Pancreas (tissue), 10 donors: ENCODE results near the gene MNS1. TPM values are rescaled to one million over a fixed set of nuclear protein-coding genes. Genes with fewer than 3 reads are reported as not detected.

Source experiments
- ATAC-seq, 4 donors: fragments of 200-7000 bp; cut with Tn5 transposase; one replicate each; pipeline versions ENCODE4 v1.8.0 to v1.9.1; 2020; ENCODE audit warnings: mild to moderate bottlenecking in 4 of 4, moderate library complexity in 4 of 4
- DNase-seq, 6 donors: peaks; one replicate each; pipeline ENCODE4 v3.0.0-alpha.2; 2020
- FAIRE-seq: peaks from 2 replicates; lab custom pipeline; 2012; peaks lifted over from hg19 to GRCh38; lab: Jason Lieb, UNC
- H3K27ac ChIP-seq, 4 donors: fragments of 200-600 bp; sonication (generic); 1 replicate in 3 of 4; 2 replicates in 1 of 4; pipeline versions ENCODE4 v1.5.0 to v1.8.0; 2020
- H3K27me3 ChIP-seq, 4 donors: fragments of 200-600 bp; one replicate each; pipeline ENCODE4 v1.8.0; 2021
- H3K36me3 ChIP-seq, 3 donors: fragments of 200-600 bp; sonication (generic) in 1 of 3; one replicate each; pipeline versions ENCODE4 v1.5.0 to v1.8.0; 2020 to 2021
- H3K4me1 ChIP-seq, 3 donors: fragments of 200-600 bp; one replicate each; pipeline ENCODE4 v1.8.0; 2021
- H3K4me3 ChIP-seq, 4 donors: fragments of 200-600 bp; sonication (generic) in 2 of 4; one replicate each; pipeline versions ENCODE4 v1.5.0 to v1.8.0; 2020 to 2021
- H3K9me3 ChIP-seq, 4 donors: fragments of 200-600 bp; one replicate each; pipeline ENCODE4 v1.8.0; 2021
- CTCF ChIP-seq, 4 donors: fragments of 200-600 bp; sonication (generic) in 3 of 4; IDR thresholded peaks; one replicate each; pipeline versions ENCODE4 v1.5.0 to v1.8.0; 2021; ENCODE audit warnings: antibody characterized with exemption in 4 of 4
- WGBS, 2 donors: extraction: QIAGEN DNeasy Blood & Tissue Kit; methylation state at CpG; one replicate each; pipeline ENCODE4 v1.1.7; 2013; 5-methylcytosine and 5-hydroxymethylcytosine counted together
- intact Hi-C, 3 donors: fragments of 100-400 bp; cut with DNase I; formaldehyde crosslinking; loops; one replicate each; pipeline versions ENCODE4 v1.11.1 to v1.14.2; 2022
- polyA plus RNA-seq, 2 donors: library from polyadenylated mRNA; stranded (reverse); fragments of 200-250 nt; gene quantifications; one replicate each; pipeline ENCODE4 v1.2.3, GENCODE V29; 2013
- total RNA-seq, 6 donors: library from RNA; stranded (reverse); fragmentation: NEBNext Ultra II Directional in 4 of 6; extraction: Animal tissue kit (Norgen Biotek cat#: 25700) in 4 of 6; gene quantifications; one replicate each; pipeline versions ENCODE4 v1.2.1 to v1.2.4, GENCODE V29; 2021 to 2023
- donor health status: healthy with polysubstance abuse.
- donor health status: DM: no; HTN: no; CAD: no; lungs with moderate emphysema.
- donor health status: DM: no; HTN: no; CAD: no.
- donor health status: control.
- donor health status: control.
- donor health status: Bipolar disorder and iron deficiency.
- donor health status: DM: yes; HTN: yes; CAD: no.
- donor health status: DM: no; HTN: no; CAD: no.
- donor health status: DM: no; HTN: no; CAD: no.
- donor health status: DM: yes; HTN: yes; CAD: no.

The MNS1 gene
- total and polyA plus RNA-seq, 8 donors, result 0.54 to 2.4 (median 1.4) TPM

GRCh38 chr15:56484287-56484686 is 19.4 kb upstream of the MNS1 start:
- Histone ChIP-seq H3K27ac (no peak overlapping the region), H3K4me1 (no peaks in the 10 kb centered on the region), H3K27me3 (no peaks in the 10 kb centered on the region), H3K36me3 (no peaks in the 10 kb centered on the region), H3K9me3 (no peaks in the 10 kb centered on the region), H3K4me3 (no peak overlapping the region)
- intact Hi-C loops, result no loop called here
- 72 to 86% methylated on average over 2 of the region's 2 CpGs for WGBS, 2 donors
- DNase-seq (no peak), FAIRE-seq (no peak), ATAC-seq (no peak)
- TF ChIP-seq CTCF (IDR thresholded peaks at IDR 0.05), result no peak

GRCh38 chr15:56475351-56475750 is 10.4 kb upstream of the MNS1 start:
- H3K27me3 ChIP-seq, result no peaks in the 10 kb centered on the region
- no peak for ATAC-seq
- H3K36me3 ChIP-seq, result no peaks in the 10 kb centered on the region
- no peak overlapping the region for H3K4me3 ChIP-seq
- no peak for TF ChIP-seq CTCF (IDR thresholded peaks at IDR 0.05)
- FAIRE-seq, result no peak
- no peak overlapping the region for H3K27ac ChIP-seq
- H3K9me3 ChIP-seq, result no peaks in the 10 kb centered on the region
- DNase-seq, result no peak
- intact Hi-C loops, result no loop called here
- H3K4me1 ChIP-seq, result no peaks in the 10 kb centered on the region

GRCh38 chr15:56473017-56473416 is 8.1 kb upstream of the MNS1 start:
- WGBS, 2 donors, result 63 to 67% methylated on average over 1 of the region's 1 CpG
- ATAC-seq (no peak), DNase-seq (no peak), FAIRE-seq (no peak)
- intact Hi-C loops, result no loop called here
- no peak for TF ChIP-seq CTCF (IDR thresholded peaks at IDR 0.05)
- Histone ChIP-seq H3K27ac (no peak overlapping the region), H3K4me1 (peaks cover 0 to 3% (median 0%) of the 10 kb centered on the region in 3 donors), H3K27me3 (no peaks in the 10 kb centered on the region), H3K4me3 (no peak overlapping the region), H3K9me3 (no peaks in the 10 kb centered on the region), H3K36me3 (no peaks in the 10 kb centered on the region)

GRCh38 chr15:56472278-56472677 is 7.3 kb upstream of the MNS1 start:
- no peak for FAIRE-seq
- Histone ChIP-seq H3K27me3 (no peaks in the 10 kb centered on the region), H3K4me1 (peaks cover 0 to 3% (median 0%) of the 10 kb centered on the region in 3 donors), H3K4me3 (no peak overlapping the region), H3K9me3 (no peaks in the 10 kb centered on the region), H3K27ac (no peak overlapping the region), H3K36me3 (no peaks in the 10 kb centered on the region)
- no peak for DNase-seq
- ATAC-seq, result no peak
- intact Hi-C loops, result no loop called here
- TF ChIP-seq CTCF (IDR thresholded peaks at IDR 0.05), result no peak
- 73 to 86% methylated on average over 2 of the region's 2 CpGs for WGBS, 2 donors

GRCh38 chr15:56471440-56472069 is 6.6 kb upstream of the MNS1 start:
- peaks cover 0 to 3% (median 0%) of the 10 kb centered on the region in 3 donors for H3K4me1 ChIP-seq
- no peak for TF ChIP-seq CTCF (IDR thresholded peaks at IDR 0.05)
- no peaks in the 10 kb centered on the region for H3K27me3 ChIP-seq
- no peak overlapping the region for H3K27ac ChIP-seq
- DNase-seq, result no peak
- no peak for FAIRE-seq
- 83 to 91% methylated on average over 5 of the region's 5 CpGs for WGBS, 2 donors
- H3K4me3 ChIP-seq, result no peak overlapping the region
- H3K9me3 ChIP-seq, result no peaks in the 10 kb centered on the region
- intact Hi-C loops, result no loop called here
- ATAC-seq, result no peak
- no peaks in the 10 kb centered on the region for H3K36me3 ChIP-seq
